Endothelial cell of umbilical vein (primary cell): ENCODE measurements around the gene ANKRD12. TPM values are rescaled to one million over a fixed set of nuclear protein-coding genes. Genes with fewer than 3 reads are reported as not detected.

Experiments used
- BruUV-seq: library from RNA; stranded (reverse); fragments of 400-500 nt; replicated peaks from 2 replicates; lab custom pipeline; 2021; lab: Mats Ljungman, UMichigan
- CTCF ChIA-PET: fragments of 300-600, 350-600 bp; sonication (Branson Sonifier 250); formaldehyde crosslinking; loops from one replicate; lab custom pipeline; 2021; ENCODE audit warnings: antibody characterized with exemption, inconsistent platforms; lab: Charles Lee
- POLR2A ChIA-PET: fragments of 300-600, 350-600 bp; sonication (Branson Sonifier 250); formaldehyde crosslinking; loops from one replicate; lab custom pipeline; 2021; ENCODE audit warnings: antibody characterized with exemption, inconsistent platforms; lab: Charles Lee
- DNase-seq: peaks from one replicate; pipeline ENCODE4 v3.0.0-alpha.2; 2011; ENCODE audit warnings: low read depth, low spot score
- FAIRE-seq: peaks from 2 replicates; lab custom pipeline; 2011; peaks lifted over from hg19 to GRCh38; lab: Jason Lieb, UNC
- H2AFZ ChIP-seq: 2 replicates; pipeline ENCODE4 v1.6.0; 2012; ENCODE audit warnings: low read depth, low read length, control low read depth, inconsistent platforms
- H3K27ac ChIP-seq: 2 replicates; pipeline ENCODE4 v1.5.1; 2011; ENCODE audit warnings: low read depth, mild to moderate bottlenecking, control low read depth, low read length, moderate library complexity; ENCODE audit not compliant: insufficient read depth
- H3K27me3 ChIP-seq, 2 experiments: 2 replicates each; pipeline versions ENCODE4 v1.6.0 to v1.6.1; 2011; ENCODE audit warnings: low read length in 2 of 2, mixed read lengths in 1 of 2; ENCODE audit not compliant: control insufficient read depth in 2 of 2, insufficient read depth in 2 of 2
- H3K36me3 ChIP-seq, 2 experiments: 2 replicates in 1 of 2; 3 replicates in 1 of 2; pipeline ENCODE4 v1.5.1; 2011; ENCODE audit warnings: low read length in 2 of 2, mild to moderate bottlenecking in 1 of 2, moderate library complexity in 1 of 2; ENCODE audit not compliant: control insufficient read depth in 2 of 2, insufficient read depth in 2 of 2; ENCODE audit errors: extremely low read depth in 1 of 2
- H3K4me1 ChIP-seq: 3 replicates; pipeline ENCODE4 v1.5.1; 2011; ENCODE audit warnings: mild to moderate bottlenecking, low read length; ENCODE audit not compliant: control insufficient read depth, insufficient read depth; ENCODE audit errors: extremely low read depth
- H3K4me2 ChIP-seq: 2 replicates; pipeline ENCODE4 v1.6.1; 2011; ENCODE audit warnings: low read length, control low read depth, mixed read lengths; ENCODE audit not compliant: insufficient read depth
- H3K4me3 ChIP-seq, 3 experiments: fragments of 200-600 bp in 1 of 3; sonication (generic), shearing (Covaris generic) in 1 of 3; replicated peaks in 1 of 3; 2 replicates each; pipeline ENCODE4 v1.5.1; 2011 to 2016; ENCODE audit warnings: control low read depth in 3 of 3, low read length in 3 of 3, mild to moderate bottlenecking in 2 of 3, inconsistent platforms in 1 of 3, low read depth in 1 of 3, moderate library complexity in 1 of 3; ENCODE audit not compliant: insufficient read depth in 1 of 3
- H3K79me2 ChIP-seq: 2 replicates; pipeline ENCODE4 v1.6.0; 2012; ENCODE audit warnings: low read length, inconsistent platforms; ENCODE audit not compliant: control insufficient read depth, insufficient read depth
- H3K9ac ChIP-seq: replicated peaks from 2 replicates; pipeline ENCODE3; 2011; ENCODE audit warnings: low read length, control low read depth; ENCODE audit not compliant: insufficient read depth; ENCODE audit errors: extremely low read depth
- H3K9me1 ChIP-seq: replicated peaks from 3 replicates; pipeline ENCODE4 v1.6.0; 2011; ENCODE audit warnings: mild to moderate bottlenecking, low read length; ENCODE audit not compliant: control insufficient read depth, insufficient read depth; ENCODE audit errors: extremely low read depth
- H3K9me3 ChIP-seq: replicated peaks from 2 replicates; pipeline ENCODE4 v1.5.1; 2012; ENCODE audit warnings: low read length, inconsistent platforms; ENCODE audit not compliant: control insufficient read depth, insufficient read depth
- H4K20me1 ChIP-seq: replicated peaks from 2 replicates; pipeline ENCODE3; 2011; ENCODE audit warnings: mild to moderate bottlenecking, low read length; ENCODE audit not compliant: control insufficient read depth, insufficient read depth; ENCODE audit errors: extremely low read depth
- CTCF ChIP-seq, 2 donors: IDR thresholded peaks; 1 replicate in 1 of 2; 2 replicates in 1 of 2; pipeline ENCODE4 v1.5.1; 2011; ENCODE audit warnings: low read length in 2 of 2, mild to moderate bottlenecking in 2 of 2, moderate library complexity in 2 of 2, control low read depth in 1 of 2, inconsistent platforms in 1 of 2, low read depth in 1 of 2; ENCODE audit not compliant: insufficient read depth in 1 of 2; ENCODE audit errors: extremely low read depth in 1 of 2
- EZH2 ChIP-seq: IDR thresholded peaks from 2 replicates; pipeline ENCODE4 v1.6.1; 2012; ENCODE audit warnings: borderline replicate concordance, low read depth, mild to moderate bottlenecking, moderate library complexity, low read length, inconsistent platforms; ENCODE audit not compliant: severe bottlenecking
- FOS ChIP-seq: IDR thresholded peaks from 2 replicates; pipeline ENCODE4 v1.6.1; 2011; ENCODE audit warnings: mild to moderate bottlenecking, low read length, moderate library complexity, borderline replicate concordance; ENCODE audit not compliant: insufficient read depth
- GATA2 ChIP-seq: IDR thresholded peaks from 2 replicates; pipeline ENCODE4 v1.7.0; 2011; ENCODE audit warnings: low read depth, mild to moderate bottlenecking, moderate library complexity, mixed read lengths, low read length; ENCODE audit not compliant: insufficient read length, insufficient read depth
- JUN ChIP-seq: IDR thresholded peaks from 2 replicates; pipeline ENCODE4 v1.6.1; 2011; ENCODE audit warnings: borderline replicate concordance, low read depth; ENCODE audit not compliant: insufficient read length, insufficient read depth
- MAX ChIP-seq: IDR thresholded peaks from 2 replicates; pipeline ENCODE4 v1.6.1; 2011; ENCODE audit not compliant: insufficient read depth, insufficient read length
- MYC ChIP-seq: IDR thresholded peaks from one replicate; pipeline ENCODE4 v1.6.1; 2011; ENCODE audit warnings: mild to moderate bottlenecking, low read depth, low read length
- POLR2A ChIP-seq: IDR thresholded peaks from 2 replicates; pipeline ENCODE4 v1.6.1; 2012; ENCODE audit warnings: low read depth, mild to moderate bottlenecking, control low read depth, low read length
- POLR2AphosphoS5 ChIP-seq: IDR thresholded peaks from 2 replicates; pipeline ENCODE4 v1.6.1; 2012; ENCODE audit warnings: low read depth, mild to moderate bottlenecking, control low read depth, low read length, moderate library complexity; ENCODE audit not compliant: insufficient read depth
- dilution Hi-C: fragments of 300-500 bp; cut with MboI; formaldehyde crosslinking; loops from one replicate; pipeline ENCODE4 v1.15.0; 2019; ENCODE audit warnings: low sequenced_read_pairs; ENCODE audit not compliant: extremely low pct_ligation_motif_present
- intact Hi-C: fragments of 100-400 bp; cut with micrococcal nuclease; formaldehyde crosslinking; loops from one replicate; pipeline ENCODE4 v1.10.0; 2022
- polyA plus RNA-seq, 4 experiments: library from polyadenylated mRNA; depleted of rRNA in 3 of 4; stranded (reverse) in 3 of 4; unstranded in 1 of 4; fragments of >200 nt; gene quantifications; 2 replicates each; pipeline versions ENCODE4 v1.2.1 to v1.2.3, GENCODE V29; 2011 to 2012; ENCODE audit warnings: missing spikeins in 1 of 4
- total RNA-seq: library from RNA; stranded (reverse); gene quantifications from 2 replicates; pipeline ENCODE4 v1.2.3, GENCODE V29; 2021

The ANKRD12 gene
- total and polyA plus RNA-seq, 2 donors (not counting 3 experiments of a cell fraction or from before 2014, with no cell fraction given), result 1.5 to 25.4 TPM

GRCh38 chr18:9100796-9101195 is 35.8 kb upstream of the ANKRD12 start:
- Histone ChIP-seq H2AFZ (no peak overlapping the region), H3K9me3 (no peaks in the 10 kb centered on the region), H3K27me3 (no peaks in the 10 kb centered on the region), H3K79me2 (peaks cover 32% of the 10 kb centered on the region), H3K4me3 (no peak overlapping the region), H3K9me1 (no peaks in the 10 kb centered on the region), H3K9ac (no peak overlapping the region), H3K36me3 (peaks cover 0 to 2% of the 10 kb centered on the region in 2 experiments), H3K4me2 (no peak overlapping the region), H3K4me1 (peaks cover 32% of the 10 kb centered on the region), H3K27ac (no peak overlapping the region), H4K20me1 (peaks cover 6% of the 10 kb centered on the region)
- BruUV-seq, result no TSS peak
- CTCF ChIA-PET, result interaction anchor here (1.4 to 1.6 kb wide), 2 partner anchors 27 to 38 kb away, joined by 3 read pairs; no protein-coding TSS in a partner anchor
- FAIRE-seq (no peak), DNase-seq (no peak)
- POLR2A ChIA-PET, result no interaction called here
- dilution Hi-C loops, result no loop called here
- intact Hi-C loops, result loop anchor here (1.0 to 5.0 kb wide), 2 partner anchors 83 to 232 kb away; partner anchors contain the start of gene TWSG1
- TF ChIP-seq POLR2AphosphoS5 (no peak), MYC (no peak), CTCF (IDR thresholded peaks at IDR 0.05; ENCODE audit: extremely low read depth in 1 of 2, insufficient read depth in 1 of 2, low read depth in 1 of 2, low read length in 2 of 2) (no peak), JUN (no peak), GATA2 (no peak), FOS (no peak), MAX (no peak), EZH2 (no peak), POLR2A (no peak)
